Cardiac fibroblast (primary cell): Measurements from ENCODE around the gene LRBA.
A peak's percentile ranks its signal among the peaks of the same experiment; 100 is the strongest.

Source experiments
- DNase-seq, 2 donors: peaks; one replicate each; pipeline versions ENCODE4 v3.0.0 to v3.0.0-alpha.2; 2010; ENCODE audit warnings: low read depth in 2 of 2
- H3K4me3 ChIP-seq, 2 donors: replicated peaks in 1 of 2; 1 replicate in 1 of 2; 2 replicates in 1 of 2; pipeline ENCODE4 v1.5.1; 2011; ENCODE audit warnings: low read depth in 2 of 2, low read length in 2 of 2, mild to moderate bottlenecking in 2 of 2, moderate library complexity in 1 of 2
- CTCF ChIP-seq: IDR thresholded peaks from one replicate; pipeline ENCODE4 v1.5.1; 2011; ENCODE audit warnings: low read depth, mild to moderate bottlenecking, low read length, inconsistent platforms

The LRBA gene

GRCh38 chr4:150588316-150588715 lies 426.8 kb downstream of the LRBA start:
- TF ChIP-seq CTCF, result no peak
- H3K4me3 ChIP-seq, result no peak overlapping the region
- no peak for DNase-seq

GRCh38 chr4:150586162-150586810 lies 428.8 kb downstream of the LRBA start:
- H3K4me3 ChIP-seq, result no peak overlapping the region
- no peak for DNase-seq
- no peak for TF ChIP-seq CTCF

GRCh38 chr4:150585611-150586010 lies 429.5 kb downstream of the LRBA start:
- TF ChIP-seq CTCF, result no peak
- H3K4me3 ChIP-seq, result no peak overlapping the region
- DNase-seq, result no peak

GRCh38 chr4:150584111-150584915 lies 430.8 kb downstream of the LRBA start:
- DNase-seq, result no peak
- peak overlapping the region; percentile 54 to 55 for H3K4me3 ChIP-seq
- no peak for TF ChIP-seq CTCF

- TF ChIP-seq CTCF, result no peak
- H3K4me3 ChIP-seq, result peak overlapping the region; percentile 54 to 55
- peak; percentile 33 to 36 for DNase-seq
Observed at GRCh38 chr4:150583287-150584110, 431.6 kb downstream of the LRBA start.

- peak overlapping the region; percentile 54 to 55 for H3K4me3 ChIP-seq
- DNase-seq, result peak; percentile 17 to 21
- TF ChIP-seq CTCF, result no peak
Observed at GRCh38 chr4:150582873-150583286, 432.2 kb downstream of the LRBA start.
